Neural cell (in vitro differentiated cells): ENCODE results near the gene SGCE.

Experiments
- EP300 ChIP-seq: fragments of 450-650 bp; conservative IDR thresholded peaks from 2 replicates; pipeline ENCODE4 v1.6.1; 2014; ENCODE audit warnings: antibody characterized with exemption, mild to moderate bottlenecking, moderate library complexity; ENCODE audit not compliant: poor library complexity, severe bottlenecking
- EZH2 ChIP-seq: fragments of 200-600, 300-800 bp; shearing (Covaris generic), sonication (generic); IDR thresholded peaks from 2 replicates; pipeline ENCODE4 v1.6.1; 2014; ENCODE audit warnings: antibody characterized with exemption, low read length, borderline replicate concordance, mild to moderate bottlenecking; ENCODE audit not compliant: insufficient read depth, poor library complexity, severe bottlenecking
- POLR2AphosphoS5 ChIP-seq: IDR thresholded peaks from 2 replicates; pipeline ENCODE4 v1.6.1; 2012
- RAD21 ChIP-seq: fragments of 450-650 bp; conservative IDR thresholded peaks from 2 replicates; pipeline ENCODE4 v1.6.1; 2014; ENCODE audit warnings: antibody characterized with exemption, mild to moderate bottlenecking, moderate library complexity
- TAF1 ChIP-seq: IDR thresholded peaks from 2 replicates; pipeline ENCODE4 v1.6.1; 2012; ENCODE audit warnings: low read depth
- TF ChIP-seq, protein P1 (sequence below): fragments of 450-650 bp; IDR thresholded peaks from 2 replicates; pipeline ENCODE4 v1.5.1; 2014; ENCODE audit warnings: antibody characterized with exemption, mild to moderate bottlenecking, moderate library complexity; ENCODE audit not compliant: poor library complexity, severe bottlenecking
- TF ChIP-seq, protein P2 (sequence below): IDR thresholded peaks from 2 replicates; pipeline ENCODE4 v1.6.1; 2012; ENCODE audit warnings: borderline replicate concordance

DNA sequence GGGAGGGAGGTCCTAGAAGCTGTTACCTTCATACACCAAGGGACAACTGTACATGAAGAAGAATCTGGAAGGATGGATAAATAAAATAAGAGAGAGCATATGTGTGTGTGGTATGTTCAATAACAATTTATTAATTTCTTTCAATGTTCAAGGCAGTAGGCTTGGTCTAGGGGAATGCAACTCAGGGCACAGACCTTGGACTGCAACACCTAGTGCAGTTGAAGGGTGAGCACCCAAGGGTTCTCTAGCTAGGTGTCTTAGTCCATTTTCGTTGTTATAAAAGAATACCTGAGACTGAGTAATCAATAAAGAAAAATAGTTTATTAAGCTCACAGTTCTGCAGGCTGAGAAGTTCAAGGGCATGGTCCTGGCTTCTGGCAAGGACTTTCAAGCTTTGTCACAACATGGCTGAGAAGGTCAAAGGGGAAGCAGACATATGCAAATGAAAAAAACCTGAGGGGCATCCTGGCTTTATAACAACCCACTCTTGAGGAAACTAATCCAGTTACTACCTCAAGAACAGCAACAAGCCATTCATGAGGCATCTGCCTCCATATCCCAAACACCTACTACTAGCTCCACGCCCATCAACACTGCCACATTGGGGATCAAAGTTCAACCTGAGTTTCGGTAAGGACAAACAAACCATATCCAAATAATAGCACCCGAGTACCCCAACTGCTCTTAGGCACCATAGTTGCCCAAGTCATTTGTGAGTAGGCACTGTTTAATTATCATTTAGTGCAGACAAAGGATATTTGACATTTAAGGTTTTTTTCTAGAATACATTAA, 15.7 kb upstream of the SGCE start:
- TF ChIP-seq TAF1, result no peak
- TF ChIP-seq EZH2, result no peak
- TF ChIP-seq, protein P1, sequence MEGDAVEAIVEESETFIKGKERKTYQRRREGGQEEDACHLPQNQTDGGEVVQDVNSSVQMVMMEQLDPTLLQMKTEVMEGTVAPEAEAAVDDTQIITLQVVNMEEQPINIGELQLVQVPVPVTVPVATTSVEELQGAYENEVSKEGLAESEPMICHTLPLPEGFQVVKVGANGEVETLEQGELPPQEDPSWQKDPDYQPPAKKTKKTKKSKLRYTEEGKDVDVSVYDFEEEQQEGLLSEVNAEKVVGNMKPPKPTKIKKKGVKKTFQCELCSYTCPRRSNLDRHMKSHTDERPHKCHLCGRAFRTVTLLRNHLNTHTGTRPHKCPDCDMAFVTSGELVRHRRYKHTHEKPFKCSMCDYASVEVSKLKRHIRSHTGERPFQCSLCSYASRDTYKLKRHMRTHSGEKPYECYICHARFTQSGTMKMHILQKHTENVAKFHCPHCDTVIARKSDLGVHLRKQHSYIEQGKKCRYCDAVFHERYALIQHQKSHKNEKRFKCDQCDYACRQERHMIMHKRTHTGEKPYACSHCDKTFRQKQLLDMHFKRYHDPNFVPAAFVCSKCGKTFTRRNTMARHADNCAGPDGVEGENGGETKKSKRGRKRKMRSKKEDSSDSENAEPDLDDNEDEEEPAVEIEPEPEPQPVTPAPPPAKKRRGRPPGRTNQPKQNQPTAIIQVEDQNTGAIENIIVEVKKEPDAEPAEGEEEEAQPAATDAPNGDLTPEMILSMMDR, result no peak
- TF ChIP-seq EP300, result no peak
- TF ChIP-seq POLR2AphosphoS5, result no peak
- no peak for TF ChIP-seq RAD21
- TF ChIP-seq, protein P2, sequence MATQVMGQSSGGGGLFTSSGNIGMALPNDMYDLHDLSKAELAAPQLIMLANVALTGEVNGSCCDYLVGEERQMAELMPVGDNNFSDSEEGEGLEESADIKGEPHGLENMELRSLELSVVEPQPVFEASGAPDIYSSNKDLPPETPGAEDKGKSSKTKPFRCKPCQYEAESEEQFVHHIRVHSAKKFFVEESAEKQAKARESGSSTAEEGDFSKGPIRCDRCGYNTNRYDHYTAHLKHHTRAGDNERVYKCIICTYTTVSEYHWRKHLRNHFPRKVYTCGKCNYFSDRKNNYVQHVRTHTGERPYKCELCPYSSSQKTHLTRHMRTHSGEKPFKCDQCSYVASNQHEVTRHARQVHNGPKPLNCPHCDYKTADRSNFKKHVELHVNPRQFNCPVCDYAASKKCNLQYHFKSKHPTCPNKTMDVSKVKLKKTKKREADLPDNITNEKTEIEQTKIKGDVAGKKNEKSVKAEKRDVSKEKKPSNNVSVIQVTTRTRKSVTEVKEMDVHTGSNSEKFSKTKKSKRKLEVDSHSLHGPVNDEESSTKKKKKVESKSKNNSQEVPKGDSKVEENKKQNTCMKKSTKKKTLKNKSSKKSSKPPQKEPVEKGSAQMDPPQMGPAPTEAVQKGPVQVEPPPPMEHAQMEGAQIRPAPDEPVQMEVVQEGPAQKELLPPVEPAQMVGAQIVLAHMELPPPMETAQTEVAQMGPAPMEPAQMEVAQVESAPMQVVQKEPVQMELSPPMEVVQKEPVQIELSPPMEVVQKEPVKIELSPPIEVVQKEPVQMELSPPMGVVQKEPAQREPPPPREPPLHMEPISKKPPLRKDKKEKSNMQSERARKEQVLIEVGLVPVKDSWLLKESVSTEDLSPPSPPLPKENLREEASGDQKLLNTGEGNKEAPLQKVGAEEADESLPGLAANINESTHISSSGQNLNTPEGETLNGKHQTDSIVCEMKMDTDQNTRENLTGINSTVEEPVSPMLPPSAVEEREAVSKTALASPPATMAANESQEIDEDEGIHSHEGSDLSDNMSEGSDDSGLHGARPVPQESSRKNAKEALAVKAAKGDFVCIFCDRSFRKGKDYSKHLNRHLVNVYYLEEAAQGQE, result no peak
